SH-SY5Y (cell line): ENCODE results near the gene OBSCN.

Experiments
- GATA2 ChIP-seq: IDR thresholded peaks from 2 replicates; pipeline ENCODE4 v1.6.1; 2011; ENCODE audit warnings: mild to moderate bottlenecking, low read depth, low read length
- GATA3 ChIP-seq: IDR thresholded peaks from 2 replicates; pipeline ENCODE4 v1.6.1; 2011; ENCODE audit warnings: low read depth, mild to moderate bottlenecking, low read length, moderate library complexity

GRCh38 chr1:228178737-228179684, 28.8 kb upstream of the OBSCN start:
- TF ChIP-seq GATA2: no peak
- no peak for TF ChIP-seq GATA3
